ENCODE measurements around the gene COL6A2. TPM values are rescaled to one million over a fixed set of nuclear protein-coding genes. Genes with fewer than 3 reads are reported as not detected.

The COL6A2 gene
- polyA plus RNA-seq, 1 of the 3 experiments (the other 2 are of a cell fraction) = 108 TPM

GRCh38 chr21:46094401-46095082 lies 3.4 kb upstream of the COL6A2 start:
- H3K4me1 ChIP-seq (ENCODE audit: control insufficient read depth in 1 of 2, insufficient read depth in 2 of 2, low read depth in 1 of 2, low read length in 1 of 2) = peaks cover 0 to 5% of the 10 kb centered on the region in 2 experiments; a peak in 1 of 4 replicates
- no peaks in the 10 kb centered on the region for H3K27me3 ChIP-seq (ENCODE audit: insufficient read depth)
- H3K4me2 ChIP-seq = no peak overlapping the region
- no peak overlapping the region for H2AFZ ChIP-seq (ENCODE audit: low read depth)
- H4K20me1 ChIP-seq (ENCODE audit: insufficient read depth) = no peaks in the 10 kb centered on the region
- no peak for DNase-seq
- no peaks in the 10 kb centered on the region for H3K9me3 ChIP-seq
- no peaks in the 10 kb centered on the region for H3K9me2 ChIP-seq
- CTCF ChIA-PET = no interaction called here
- H3K36me3 ChIP-seq (replicated peaks in 1 of 2; ENCODE audit: control insufficient read depth in 1 of 2, insufficient read depth in 2 of 2, low read length in 1 of 2) = no peaks in the 10 kb centered on the region
- POLR2A ChIA-PET = no interaction called here
- H3K79me2 ChIP-seq (ENCODE audit: insufficient read depth) = peaks cover 10% of the 10 kb centered on the region
- H3K9ac ChIP-seq = no peak overlapping the region
- TF ChIP-seq RAD21 (IDR thresholded peaks at IDR 0.05; ENCODE audit: low read length) (no peak), EZH2phosphoT487 (IDR thresholded peaks at IDR 0.05; ENCODE audit: borderline replicate concordance, low read depth) (no peak), FOXM1 (IDR thresholded peaks at IDR 0.05; ENCODE audit: low read depth) (no peak), USF1 (IDR thresholded peaks at IDR 0.05; ENCODE audit: borderline replicate concordance, low read depth) (no peak), REST (IDR thresholded peaks at IDR 0.05; ENCODE audit: low read depth, low read length) (no peak), TEAD4 (IDR thresholded peaks at IDR 0.05; ENCODE audit: borderline replicate concordance, insufficient read depth) (no peak), GABPA (IDR thresholded peaks at IDR 0.05; ENCODE audit: low read depth) (no peak), CTCF (IDR thresholded peaks at IDR 0.05) (no peak), MEF2A (IDR thresholded peaks at IDR 0.05; ENCODE audit: borderline replicate concordance, low read depth) (no peak), RFX5 (IDR thresholded peaks at IDR 0.05; ENCODE audit: low read length) (no peak), NRF1 (IDR thresholded peaks at IDR 0.05; ENCODE audit: low read depth, low read length) (no peak), FOXJ3 (CRISPR knock-in tag; IDR thresholded peaks at IDR 0.05) (no peak), TCF12 (IDR thresholded peaks at IDR 0.05) (no peak), CHD2 (IDR thresholded peaks at IDR 0.05; ENCODE audit: low read length, partially characterized antibody) (no peak), ZBTB33 (IDR thresholded peaks at IDR 0.05; ENCODE audit: borderline replicate concordance, low read depth) (no peak), POLR2AphosphoS5 (IDR thresholded peaks at IDR 0.05; ENCODE audit: low read depth, low read length) (no peak), FOSL2 (IDR thresholded peaks at IDR 0.05; ENCODE audit: borderline replicate concordance, low read depth) (no peak), MXI1 (IDR thresholded peaks at IDR 0.05; ENCODE audit: low read depth, low read length) (no peak)
- H3K27ac ChIP-seq (ENCODE audit: low read depth in 2 of 2, low read length in 1 of 2) = no peak overlapping the region
- no peak overlapping the region for H3K4me3 ChIP-seq (ENCODE audit: low read depth in 2 of 2, low read length in 1 of 2)
- 81% methylated on average over 14 of the region's 14 CpGs for whole genome bisulfite sequencing (ENCODE audit: low lambda C conversion rate)
- peaks cover 6% of the 10 kb centered on the region for H3F3A ChIP-seq (replicated peaks; ENCODE audit: insufficient read depth)

Data from SK-N-SH (cell line).